ENCODE results near the gene CEP57L1.

DNA sequence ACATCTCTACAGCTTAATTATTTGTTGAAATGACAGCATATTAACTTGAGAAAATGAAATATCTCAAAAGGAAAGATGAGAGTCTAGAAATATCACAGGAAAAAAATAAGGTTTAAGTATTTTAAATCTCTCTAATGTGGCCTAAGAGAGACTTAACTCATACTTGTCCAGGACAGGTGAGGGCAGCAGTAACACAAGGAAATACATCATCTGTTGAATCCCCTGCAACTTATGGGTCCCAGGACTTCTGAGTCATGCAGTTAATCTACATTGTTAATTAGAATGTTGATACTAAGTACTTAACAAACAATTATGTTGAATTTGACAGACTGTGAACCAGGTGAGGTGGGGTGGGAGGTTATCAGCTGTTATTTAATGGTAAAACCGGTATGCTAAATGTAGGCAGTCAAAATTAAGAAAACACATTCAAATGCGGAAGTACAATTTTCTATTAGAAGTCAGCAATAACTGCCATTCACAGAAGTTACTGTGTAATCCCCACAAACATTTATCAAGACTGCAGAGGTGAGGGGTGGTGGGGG lies 87.9 kb downstream of the CEP57L1 start:
- TF ChIP-seq, protein P1, sequence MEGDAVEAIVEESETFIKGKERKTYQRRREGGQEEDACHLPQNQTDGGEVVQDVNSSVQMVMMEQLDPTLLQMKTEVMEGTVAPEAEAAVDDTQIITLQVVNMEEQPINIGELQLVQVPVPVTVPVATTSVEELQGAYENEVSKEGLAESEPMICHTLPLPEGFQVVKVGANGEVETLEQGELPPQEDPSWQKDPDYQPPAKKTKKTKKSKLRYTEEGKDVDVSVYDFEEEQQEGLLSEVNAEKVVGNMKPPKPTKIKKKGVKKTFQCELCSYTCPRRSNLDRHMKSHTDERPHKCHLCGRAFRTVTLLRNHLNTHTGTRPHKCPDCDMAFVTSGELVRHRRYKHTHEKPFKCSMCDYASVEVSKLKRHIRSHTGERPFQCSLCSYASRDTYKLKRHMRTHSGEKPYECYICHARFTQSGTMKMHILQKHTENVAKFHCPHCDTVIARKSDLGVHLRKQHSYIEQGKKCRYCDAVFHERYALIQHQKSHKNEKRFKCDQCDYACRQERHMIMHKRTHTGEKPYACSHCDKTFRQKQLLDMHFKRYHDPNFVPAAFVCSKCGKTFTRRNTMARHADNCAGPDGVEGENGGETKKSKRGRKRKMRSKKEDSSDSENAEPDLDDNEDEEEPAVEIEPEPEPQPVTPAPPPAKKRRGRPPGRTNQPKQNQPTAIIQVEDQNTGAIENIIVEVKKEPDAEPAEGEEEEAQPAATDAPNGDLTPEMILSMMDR (IDR thresholded peaks at IDR 0.05): no peak
- no peak for TF ChIP-seq POLR2A (IDR thresholded peaks at IDR 0.05)

Data from uterus (tissue), 2 donors.